ENCODE results near the gene ZNF77. TPM values are rescaled to one million over a fixed set of nuclear protein-coding genes. Genes with fewer than 3 reads are reported as not detected.

Gene ZNF77
- total RNA-seq, 2 experiments from 2014 or later = 5.4 to 6.8 TPM

DNA sequence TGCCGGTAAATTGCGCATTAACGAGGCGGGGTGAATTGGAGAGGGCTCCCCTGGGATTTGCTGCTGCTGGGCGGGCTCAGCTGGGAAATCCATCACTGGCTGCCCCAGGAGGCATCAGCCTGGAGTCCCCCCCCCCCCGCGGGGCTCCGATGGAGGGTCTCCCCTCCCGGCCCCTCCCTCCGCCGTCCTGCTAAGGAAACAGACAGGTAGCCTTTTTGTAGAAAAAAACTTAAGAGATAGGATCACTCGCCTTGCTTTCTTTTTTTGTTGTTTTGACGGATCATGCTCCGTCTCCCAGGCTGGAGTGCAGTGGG lies 39.4 kb upstream of the ZNF77 start:
- peaks cover 13% of the 10 kb centered on the region for H3K4me1 ChIP-seq (ENCODE audit: insufficient read depth, low read length, poor library complexity, severe bottlenecking)
- intact Hi-C loops (cut with micrococcal nuclease; ENCODE audit: unreplicated experiment) = no loop called here
- H3K27ac ChIP-seq (ENCODE audit: low read depth, low read length, poor library complexity, severe bottlenecking) = no peak overlapping the region
- no peaks in the 10 kb centered on the region for H3K9me2 ChIP-seq (ENCODE audit: insufficient read depth, low read length)
- no peaks in the 10 kb centered on the region for H3K9me3 ChIP-seq (ENCODE audit: low read length)
- BruUV-seq (replicated peaks) = no TSS peak
- no peaks in the 10 kb centered on the region for H4K20me1 ChIP-seq (ENCODE audit: insufficient read depth, low read length)
- peak overlapping the region; percentile 42 for H3K4me3 ChIP-seq (ENCODE audit: low read depth, low read length, poor library complexity, severe bottlenecking)
- H3K36me3 ChIP-seq (ENCODE audit: insufficient read depth, low read length) = no peaks in the 10 kb centered on the region
- ChIA-PET POLR2A (no interaction called here), CTCF (ENCODE audit: unreplicated experiment) (no interaction called here)
- TF ChIP-seq EZH2phosphoT487 (IDR thresholded peaks at IDR 0.05; ENCODE audit: borderline replicate concordance, low read depth, low read length) = no peak
- TF ChIP-seq, protein P1, sequence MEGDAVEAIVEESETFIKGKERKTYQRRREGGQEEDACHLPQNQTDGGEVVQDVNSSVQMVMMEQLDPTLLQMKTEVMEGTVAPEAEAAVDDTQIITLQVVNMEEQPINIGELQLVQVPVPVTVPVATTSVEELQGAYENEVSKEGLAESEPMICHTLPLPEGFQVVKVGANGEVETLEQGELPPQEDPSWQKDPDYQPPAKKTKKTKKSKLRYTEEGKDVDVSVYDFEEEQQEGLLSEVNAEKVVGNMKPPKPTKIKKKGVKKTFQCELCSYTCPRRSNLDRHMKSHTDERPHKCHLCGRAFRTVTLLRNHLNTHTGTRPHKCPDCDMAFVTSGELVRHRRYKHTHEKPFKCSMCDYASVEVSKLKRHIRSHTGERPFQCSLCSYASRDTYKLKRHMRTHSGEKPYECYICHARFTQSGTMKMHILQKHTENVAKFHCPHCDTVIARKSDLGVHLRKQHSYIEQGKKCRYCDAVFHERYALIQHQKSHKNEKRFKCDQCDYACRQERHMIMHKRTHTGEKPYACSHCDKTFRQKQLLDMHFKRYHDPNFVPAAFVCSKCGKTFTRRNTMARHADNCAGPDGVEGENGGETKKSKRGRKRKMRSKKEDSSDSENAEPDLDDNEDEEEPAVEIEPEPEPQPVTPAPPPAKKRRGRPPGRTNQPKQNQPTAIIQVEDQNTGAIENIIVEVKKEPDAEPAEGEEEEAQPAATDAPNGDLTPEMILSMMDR (conservative IDR thresholded peaks at IDR 0.05; ENCODE audit: low read length) = no peak
- H2AFZ ChIP-seq (ENCODE audit: low read length) = peak overlapping the region; percentile 63
- DNase-seq (ENCODE audit: low spot score) = no peak
- H3K79me2 ChIP-seq (ENCODE audit: insufficient read depth, low read depth, low read length) = no peaks in the 10 kb centered on the region
- peak overlapping the region; percentile 59 for H3K4me2 ChIP-seq (ENCODE audit: low read length)

DNA sequence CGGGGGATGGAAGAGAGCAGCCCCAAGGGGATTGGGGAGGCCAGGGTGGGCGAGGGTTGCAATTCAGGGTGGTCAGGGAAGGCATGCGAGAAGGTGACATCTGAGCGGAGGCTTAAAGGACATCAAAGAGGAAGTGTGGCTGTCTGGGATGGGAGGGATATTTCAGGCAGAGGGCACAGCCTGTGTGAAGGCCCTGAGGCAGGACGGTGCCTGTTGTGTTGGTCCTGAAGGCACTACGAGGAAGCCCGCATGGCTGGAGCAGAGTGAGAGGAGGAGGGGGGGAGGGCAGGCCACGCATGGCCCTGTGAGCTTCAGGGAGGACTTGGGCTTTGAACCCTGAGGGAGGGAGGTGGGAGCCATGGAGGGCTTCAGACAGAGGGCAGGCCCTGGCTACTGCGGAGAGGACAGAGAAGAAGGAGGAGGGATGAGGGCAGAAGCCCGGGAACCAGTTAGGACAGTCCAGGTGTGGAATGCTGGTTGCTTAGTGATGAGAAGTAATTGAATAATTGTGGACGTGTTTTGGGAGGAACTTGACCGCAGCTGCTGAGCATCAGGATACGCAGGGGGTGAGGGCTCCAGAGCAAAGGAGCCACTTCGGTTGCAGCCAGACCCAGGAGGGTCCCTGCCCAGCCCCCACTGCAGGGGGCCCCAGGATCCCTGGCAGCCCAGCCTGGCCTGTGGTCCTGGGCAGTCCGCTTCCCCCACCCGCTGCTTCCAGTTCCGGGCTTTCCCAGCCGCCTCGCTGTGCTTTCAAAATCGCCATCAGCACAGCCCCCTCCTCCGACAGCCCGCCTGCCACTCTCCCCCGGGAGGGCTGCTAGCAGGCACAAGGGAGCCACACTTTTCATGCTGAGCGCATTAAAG lies 38.8 kb upstream of the ZNF77 start:
- Histone ChIP-seq H3K27ac (ENCODE audit: low read depth, low read length, poor library complexity, severe bottlenecking) (no peak overlapping the region), H3K4me3 (ENCODE audit: low read depth, low read length, poor library complexity, severe bottlenecking) (peak overlapping the region; percentile 42), H3K36me3 (ENCODE audit: insufficient read depth, low read length) (no peaks in the 10 kb centered on the region), H3K4me1 (ENCODE audit: insufficient read depth, low read length, poor library complexity, severe bottlenecking) (peaks cover 14% of the 10 kb centered on the region), H3K79me2 (ENCODE audit: insufficient read depth, low read depth, low read length) (no peaks in the 10 kb centered on the region), H3K9me3 (ENCODE audit: low read length) (no peaks in the 10 kb centered on the region), H3K9me2 (ENCODE audit: insufficient read depth, low read length) (no peaks in the 10 kb centered on the region), H4K20me1 (ENCODE audit: insufficient read depth, low read length) (no peaks in the 10 kb centered on the region), H2AFZ (ENCODE audit: low read length) (peak overlapping the region; percentile 63), H3K4me2 (ENCODE audit: low read length) (peak overlapping the region; percentile 59)
- BruUV-seq (replicated peaks) = no TSS peak
- no peak for TF ChIP-seq EZH2phosphoT487 (IDR thresholded peaks at IDR 0.05; ENCODE audit: borderline replicate concordance, low read depth, low read length)
- TF ChIP-seq, protein P1 (conservative IDR thresholded peaks at IDR 0.05; ENCODE audit: low read length) = no peak
- POLR2A ChIA-PET = interaction anchor here (0.6 kb wide), 1 partner anchor 47 kb away, joined by 3 read pairs; no protein-coding TSS in a partner anchor
- peak; percentile 58 for DNase-seq (ENCODE audit: low spot score)
- intact Hi-C loops (cut with micrococcal nuclease; ENCODE audit: unreplicated experiment) = no loop called here
- CTCF ChIA-PET (ENCODE audit: unreplicated experiment) = no interaction called here

DNA sequence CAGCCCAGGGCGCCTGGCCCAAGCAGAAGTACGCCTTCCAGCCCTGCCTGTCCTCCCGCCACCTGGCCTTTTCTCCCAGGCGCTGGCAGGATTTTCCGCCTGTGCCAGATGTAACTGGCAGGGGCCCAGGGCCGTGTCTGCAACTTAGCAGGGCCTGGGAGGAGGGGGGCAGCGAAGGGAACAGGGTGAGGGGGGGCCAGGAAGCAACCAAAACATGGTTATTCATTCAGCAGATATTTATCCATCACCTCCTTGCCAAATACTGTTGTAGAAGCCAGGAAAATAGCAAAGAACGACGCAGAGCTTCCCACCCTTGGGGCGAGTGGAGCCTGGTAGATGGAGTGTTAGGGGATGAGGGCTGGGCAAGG lies 38.2 kb upstream of the ZNF77 start:
- Histone ChIP-seq H3K27ac (ENCODE audit: low read depth, low read length, poor library complexity, severe bottlenecking) (no peak overlapping the region), H3K4me2 (ENCODE audit: low read length) (no peak overlapping the region)

More for the DNA sequence above, 38.2 kb upstream of the ZNF77 start:
- CTCF ChIA-PET (ENCODE audit: unreplicated experiment) = no interaction called here
- Histone ChIP-seq H3K9me2 (ENCODE audit: insufficient read depth, low read length) (no peaks in the 10 kb centered on the region), H4K20me1 (ENCODE audit: insufficient read depth, low read length) (no peaks in the 10 kb centered on the region), H3K4me1 (ENCODE audit: insufficient read depth, low read length, poor library complexity, severe bottlenecking) (peaks cover 20% of the 10 kb centered on the region), H3K79me2 (ENCODE audit: insufficient read depth, low read depth, low read length) (no peaks in the 10 kb centered on the region), H3K9me3 (ENCODE audit: low read length) (no peaks in the 10 kb centered on the region), H2AFZ (ENCODE audit: low read length) (no peak overlapping the region), H3K4me3 (ENCODE audit: low read depth, low read length, poor library complexity, severe bottlenecking) (no peak overlapping the region), H3K36me3 (ENCODE audit: insufficient read depth, low read length) (no peaks in the 10 kb centered on the region)
- no peak for TF ChIP-seq EZH2phosphoT487 (IDR thresholded peaks at IDR 0.05; ENCODE audit: borderline replicate concordance, low read depth, low read length)
- TF ChIP-seq, protein P1 (conservative IDR thresholded peaks at IDR 0.05; ENCODE audit: low read length) = no peak
- no peak for DNase-seq (ENCODE audit: low spot score)
- intact Hi-C loops (cut with micrococcal nuclease; ENCODE audit: unreplicated experiment) = no loop called here
- BruUV-seq (replicated peaks) = no TSS peak
- POLR2A ChIA-PET = no interaction called here
